LoVo (cell line): Measurements from ENCODE around the gene NOL9.
"Not testable (repeated sequence)": the region's sequence is repeated elsewhere in the genome, so short reads cannot be mapped to it uniquely, and the experiment has no call there.

Experiments
- DNase-seq: peaks from one replicate; pipeline ENCODE4 v3.0.0-alpha.2; 2016; ENCODE audit warnings: low spot score

Gene NOL9

DNA sequence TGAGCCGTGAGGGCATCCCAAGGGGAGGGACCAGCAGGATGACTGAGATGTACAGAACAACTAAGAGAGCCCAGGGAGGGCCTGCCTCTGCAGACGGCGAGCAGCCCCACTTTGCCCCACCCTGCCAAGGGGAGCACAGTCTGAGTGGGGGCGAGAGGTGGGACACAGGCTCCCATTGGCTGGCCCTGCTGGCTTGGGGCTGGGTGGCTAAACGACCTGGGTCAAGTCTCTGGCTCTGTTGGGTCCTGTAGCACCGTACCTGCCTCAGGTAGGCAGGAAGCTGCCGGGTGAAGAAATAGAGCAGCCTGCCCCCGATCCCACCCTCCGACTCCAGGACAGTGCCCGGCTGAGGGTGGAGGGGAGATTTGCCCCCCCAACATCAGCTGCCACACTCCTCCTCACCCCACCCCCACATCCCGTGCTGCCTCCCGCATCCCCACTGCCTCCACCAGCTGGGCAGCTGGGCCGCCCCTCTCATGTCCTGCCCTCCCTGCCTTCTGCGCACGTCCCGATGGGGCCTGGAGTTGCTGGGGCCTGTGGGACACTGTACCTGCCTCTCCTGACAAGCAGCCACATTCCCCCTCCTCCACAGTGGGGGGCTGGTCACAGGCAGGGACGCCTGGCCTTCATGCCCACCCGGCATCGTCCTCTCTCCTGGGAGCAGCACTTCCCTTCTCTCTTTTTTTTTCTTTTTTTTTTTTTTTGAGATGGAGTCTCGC, 50.3 kb downstream of the NOL9 start:
- DNase-seq = no peak

- no peak for DNase-seq
Measured at GRCh38 chr1:6502000-6502891, 52.1 kb downstream of the NOL9 start.

GRCh38 chr1:6501279-6501813, 53.0 kb downstream of the NOL9 start:
- DNase-seq = no peak

GRCh38 chr1:6500544-6501278, 53.6 kb downstream of the NOL9 start:
- no peak for DNase-seq

DNA sequence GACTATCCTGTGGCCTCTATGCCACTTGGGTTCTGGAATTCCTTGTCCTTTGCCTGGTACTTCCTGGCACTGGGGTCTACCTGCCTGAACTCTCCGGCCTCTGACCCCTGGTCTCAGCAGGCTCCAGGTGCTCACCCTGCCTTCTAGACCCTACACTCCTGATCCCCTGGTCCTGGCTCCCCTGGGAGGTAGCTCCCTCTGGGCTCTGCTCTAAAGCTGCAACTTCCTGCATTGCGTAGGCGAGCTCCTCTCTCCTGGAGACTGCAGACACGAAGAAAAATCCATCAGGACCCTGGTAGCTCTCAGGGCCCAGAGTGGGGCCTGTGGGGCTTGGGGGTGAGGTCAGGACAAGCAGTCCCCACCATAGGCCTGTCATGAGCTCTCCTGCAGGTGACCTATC, 55.0 kb downstream of the NOL9 start:
- DNase-seq = no peak

DNA sequence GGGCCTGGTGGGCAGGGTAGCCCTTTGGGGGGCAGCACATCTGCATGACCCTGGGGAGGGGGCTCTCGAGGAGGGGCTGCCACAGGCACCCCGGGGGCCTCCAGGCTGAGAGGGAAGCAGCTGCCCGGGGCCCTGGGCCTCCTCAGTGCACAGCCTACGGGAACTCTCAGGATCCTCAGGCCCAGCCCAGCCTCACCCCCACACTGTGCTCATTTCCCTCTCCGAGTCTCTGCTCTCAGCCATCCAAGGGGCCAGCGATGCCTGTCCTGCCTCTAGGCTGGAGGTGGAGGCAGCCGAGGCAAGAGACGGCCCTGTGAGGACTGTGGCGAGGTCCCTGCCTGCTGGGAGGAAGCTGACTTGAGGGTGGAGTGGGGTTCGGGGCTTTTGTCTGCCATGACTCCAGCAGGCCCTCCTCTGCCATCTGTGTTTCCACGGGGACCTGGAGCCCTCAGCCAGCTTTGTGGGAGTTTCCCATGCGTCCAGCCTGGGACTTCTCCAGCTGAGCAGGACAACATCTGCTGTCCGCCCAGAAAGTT, 55.7 kb downstream of the NOL9 start:
- DNase-seq = no peak

DNA sequence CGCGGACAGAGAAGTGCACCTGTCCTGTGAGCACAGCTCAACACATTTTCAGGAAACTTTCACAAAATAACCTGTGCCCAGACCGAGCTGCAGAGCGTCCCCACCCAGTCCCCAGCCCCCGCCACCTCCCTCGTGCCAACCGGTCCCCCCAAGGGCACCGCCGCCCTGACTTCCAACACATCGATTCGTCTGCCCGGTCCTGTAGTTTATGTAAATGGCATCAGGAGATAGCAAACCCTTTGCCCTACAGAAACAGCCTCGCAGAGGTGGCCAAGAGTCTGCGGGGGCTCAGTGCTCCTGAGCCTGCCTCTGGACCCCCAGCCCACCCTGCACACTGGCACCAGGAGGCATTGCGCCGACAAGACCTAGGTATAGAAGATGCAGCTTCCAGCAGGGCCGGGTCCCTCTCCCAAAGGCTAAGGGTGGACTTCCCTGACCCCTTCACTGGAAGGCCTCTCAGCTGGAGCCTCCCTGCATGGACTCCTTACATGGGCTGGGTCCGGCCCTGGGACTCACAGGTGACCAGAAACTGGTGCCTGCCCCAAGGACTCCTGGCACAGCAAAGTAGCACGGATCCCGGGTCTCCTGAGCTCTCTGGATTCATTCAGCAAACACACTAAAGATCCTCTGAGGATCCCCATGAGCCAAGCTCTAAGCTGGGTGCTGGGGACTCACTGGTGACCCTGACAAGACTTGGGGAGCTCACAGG, 56.3 kb downstream of the NOL9 start:
- DNase-seq = no peak

- peak; percentile 71 for DNase-seq
Measured at GRCh38 chr1:6497215-6497866, 57.0 kb downstream of the NOL9 start.

- DNase-seq = no peak
Measured at GRCh38 chr1:6496890-6497214, 57.5 kb downstream of the NOL9 start.

GRCh38 chr1:6496365-6496721, 58.0 kb downstream of the NOL9 start:
- DNase-seq = no peak

DNA sequence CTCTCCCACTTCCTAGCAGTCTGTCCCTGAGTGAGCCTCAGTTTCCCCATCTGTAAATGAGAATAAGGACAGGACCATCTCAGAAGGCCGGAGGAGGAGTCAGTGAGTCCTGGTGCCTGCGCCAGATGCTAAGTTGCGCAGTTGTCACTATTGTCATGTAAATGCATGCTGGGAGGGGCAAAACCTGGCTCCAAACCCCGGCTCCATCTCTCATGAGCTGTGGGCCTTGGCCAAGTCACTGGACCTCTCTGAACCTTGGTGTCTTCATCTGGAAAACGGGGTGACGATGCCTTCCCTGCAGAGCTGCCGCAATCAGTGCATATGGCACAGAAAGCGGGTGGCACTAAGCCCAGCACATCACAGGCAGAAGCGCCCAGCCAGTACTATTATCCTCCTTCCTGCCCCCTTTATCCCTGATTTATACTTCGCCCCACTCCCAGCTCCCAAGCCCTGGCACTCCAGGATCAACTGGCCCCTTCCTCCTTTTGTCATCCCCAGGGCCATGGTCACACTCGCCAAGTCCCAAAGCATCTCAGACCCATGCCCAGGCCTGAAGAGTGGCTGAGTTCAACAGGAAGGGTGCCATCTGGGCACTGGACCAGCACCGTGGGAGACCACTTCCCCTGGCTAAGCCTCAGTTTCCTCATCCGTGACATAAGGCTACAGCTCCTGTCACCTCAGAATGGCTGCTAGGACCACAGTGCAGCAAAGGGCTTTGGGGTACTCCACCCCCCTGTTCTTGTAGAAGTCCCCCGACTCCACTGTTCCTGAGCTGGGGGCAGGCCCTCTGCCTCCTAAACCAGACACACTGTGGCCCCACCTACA, 58.6 kb downstream of the NOL9 start:
- no peak for DNase-seq

DNA sequence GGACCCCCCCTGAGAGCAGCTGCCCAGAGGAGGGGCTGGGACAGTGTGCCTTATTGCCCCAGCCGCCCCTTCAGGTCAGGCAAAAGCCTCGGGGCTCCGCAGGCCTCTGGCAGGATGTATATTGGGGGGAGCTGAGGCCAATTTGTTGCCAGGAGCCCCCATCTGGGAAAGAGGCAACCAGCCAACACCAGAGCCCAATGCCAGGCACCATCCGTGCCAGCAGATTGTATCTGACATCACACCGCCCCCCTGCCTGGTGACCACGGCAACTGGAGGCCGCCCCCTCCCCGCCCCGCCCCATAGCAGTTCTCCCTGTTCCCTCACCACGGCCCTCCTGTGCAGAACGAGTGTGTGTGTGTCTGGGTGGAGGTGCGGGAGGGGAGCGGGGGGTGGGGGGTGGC, 59.3 kb downstream of the NOL9 start:
- no peak for DNase-seq

- DNase-seq = no peak
Measured at GRCh38 chr1:6494627-6495026, 59.7 kb downstream of the NOL9 start.

GRCh38 chr1:6493834-6494223, 60.5 kb downstream of the NOL9 start:
- not testable (repeated sequence) for DNase-seq

DNA sequence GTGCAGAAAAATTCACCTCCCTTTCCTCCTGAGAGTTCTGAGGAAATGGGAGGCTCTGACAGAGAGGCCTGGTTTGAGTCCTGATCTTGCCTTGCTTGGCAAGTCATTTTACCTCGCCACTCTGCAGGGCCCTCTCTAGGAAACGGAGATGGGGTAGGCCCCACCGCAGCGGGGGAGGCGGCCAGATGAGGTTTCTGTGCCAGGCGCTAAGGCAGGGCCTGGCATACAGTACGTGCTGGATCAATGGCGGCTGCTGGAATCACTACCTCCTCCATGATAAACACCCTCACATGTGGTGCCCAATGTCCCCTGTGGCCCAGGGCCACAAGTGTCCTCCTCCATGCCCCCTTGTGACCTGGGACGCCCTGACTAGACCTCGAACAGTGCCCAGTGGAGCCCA, 62.3 kb downstream of the NOL9 start:
- DNase-seq = no peak

DNA sequence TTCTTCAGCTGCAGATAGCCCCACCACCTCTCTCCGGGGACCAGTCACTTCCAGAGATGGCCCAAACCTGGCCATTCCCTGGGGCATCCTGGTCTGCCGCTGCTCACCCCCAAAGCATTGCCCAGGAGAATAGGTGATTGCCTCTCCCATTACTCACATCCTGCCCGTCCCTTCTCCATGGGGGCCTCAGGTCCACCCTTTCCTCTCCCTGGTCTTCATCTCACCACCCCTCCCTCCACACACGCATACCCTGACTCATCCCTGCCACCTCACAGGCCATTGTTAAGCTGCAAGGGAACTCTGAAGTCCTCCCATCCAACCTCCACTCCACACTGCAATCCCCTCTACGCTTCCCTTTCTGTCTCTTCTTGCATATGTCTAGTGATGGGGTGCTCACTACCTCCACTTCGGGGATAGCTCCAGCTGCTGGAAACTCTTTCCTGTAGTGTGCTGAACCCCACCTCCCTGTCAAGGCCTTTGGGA, 62.8 kb downstream of the NOL9 start, which contains the start of gene PLEKHG5:
Gene PLEKHG5, minus strand, starts transcription at position 188 of the 483 bp plus-strand sequence. CDS start 14,096 bp downstream, outside the sequence.
- DNase-seq = peak; percentile 72

GRCh38 chr1:6491081-6491449, 63.2 kb downstream of the NOL9 start:
- no peak for DNase-seq

DNA sequence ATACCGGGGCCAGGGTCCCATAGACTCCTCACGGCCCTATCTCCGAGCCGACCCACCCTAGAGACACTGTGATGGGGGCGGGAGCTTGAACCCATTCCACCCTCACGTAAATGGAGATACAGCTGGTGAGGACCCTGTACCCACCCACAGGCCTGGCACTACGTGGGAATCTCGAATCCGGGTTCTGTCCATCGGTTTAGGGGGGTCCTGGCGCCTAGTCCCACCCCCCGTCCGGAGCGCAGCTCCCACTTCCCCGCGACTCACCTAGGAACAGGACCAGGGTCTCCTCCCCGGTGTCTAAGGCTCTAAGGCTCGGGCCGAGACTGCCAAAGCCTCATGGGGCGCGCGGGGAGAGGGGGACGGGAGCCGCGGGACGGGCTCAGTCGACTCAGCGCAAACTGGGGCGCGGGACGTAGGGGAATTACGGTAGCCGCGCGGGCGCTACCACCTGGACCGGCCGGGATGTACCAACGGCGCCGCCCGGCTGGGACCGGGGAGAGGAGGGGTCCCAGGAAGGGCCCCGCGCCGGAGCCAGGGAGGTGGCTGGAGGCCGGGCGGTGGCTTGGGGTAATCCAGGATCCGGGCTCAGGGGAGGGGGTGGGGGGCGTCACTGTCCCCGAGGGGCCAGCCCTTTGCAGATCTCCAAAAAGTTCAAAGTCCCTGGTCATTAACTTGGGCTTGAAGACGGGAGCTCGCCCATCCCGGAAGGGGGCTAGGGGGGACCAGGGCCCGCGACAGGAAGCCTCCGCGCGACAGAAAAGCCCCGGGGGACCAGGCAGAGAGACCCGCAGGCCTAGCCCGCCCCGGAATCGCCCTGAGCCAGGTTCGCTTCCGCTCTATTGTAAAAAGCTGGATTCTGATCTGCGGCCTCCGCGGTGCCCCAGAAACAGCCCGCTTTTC, 63.9 kb downstream of the NOL9 start:
- peak; percentile 75 for DNase-seq

DNA sequence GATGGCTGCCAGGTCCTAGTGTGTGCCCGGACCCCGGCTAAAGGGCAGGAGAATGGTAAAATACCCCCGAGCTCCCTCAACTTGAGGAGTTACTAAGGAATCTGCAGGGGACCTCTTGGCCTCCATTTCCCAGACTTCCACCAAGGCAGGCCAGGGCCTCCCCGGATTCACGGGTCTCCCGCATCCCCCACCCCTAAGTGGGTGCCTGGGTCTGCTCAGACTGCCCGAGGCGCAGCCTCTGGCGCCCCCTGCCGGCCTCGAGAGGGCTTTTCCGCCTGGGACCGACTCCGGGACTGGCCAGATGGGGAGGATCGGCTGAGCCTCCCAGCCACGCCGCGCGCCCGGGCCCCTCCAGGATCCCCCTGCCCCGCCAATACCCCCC, 64.5 kb downstream of the NOL9 start:
- peak; percentile 83 for DNase-seq
